ENCODE data around the gene FRMD4A. TPM values are rescaled to one million over a fixed set of nuclear protein-coding genes. Genes with fewer than 3 reads are reported as not detected.

FRMD4A gene
- polyA plus RNA-seq, 1 of the 3 experiments (the other 2 are of a cell fraction) = 37.7 TPM

DNA sequence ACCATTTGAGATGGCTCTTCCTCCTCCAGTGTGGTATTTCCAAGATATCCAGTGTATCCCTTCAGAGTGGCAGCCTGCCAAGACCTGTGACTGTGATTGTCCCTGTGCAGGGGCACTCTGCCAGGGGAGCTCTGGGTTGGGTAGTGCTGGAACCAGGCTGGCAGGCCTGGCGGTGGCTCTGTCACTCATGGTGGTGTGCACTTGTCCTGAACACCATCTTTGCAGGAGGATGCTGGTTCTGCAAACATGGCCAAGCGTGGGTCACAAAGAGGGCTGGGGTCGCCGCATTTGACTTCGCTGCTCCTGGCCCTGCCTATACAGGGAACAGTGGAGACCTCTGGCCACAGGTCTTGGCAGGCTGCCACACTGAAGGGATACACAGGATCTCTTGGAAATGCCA lies 538.7 kb downstream of the FRMD4A start:
- DNase-seq = peak; percentile 71
- TF ChIP-seq NFIC (IDR thresholded peaks at IDR 0.05; ENCODE audit: borderline replicate concordance) (peak; percentile 35; the same call in 1 of the 2 replicates), EP300 (IDR thresholded peaks at IDR 0.05; ENCODE audit: borderline replicate concordance in 1 of 2, low read depth in 1 of 2, low read length in 1 of 2) (peak in 1 of 2 experiments; percentile 34; a peak in 2 of 4 replicates), MXI1 (IDR thresholded peaks at IDR 0.05; ENCODE audit: low read depth, low read length) (peak; percentile 59)
- TF ChIP-seq, protein P1, sequence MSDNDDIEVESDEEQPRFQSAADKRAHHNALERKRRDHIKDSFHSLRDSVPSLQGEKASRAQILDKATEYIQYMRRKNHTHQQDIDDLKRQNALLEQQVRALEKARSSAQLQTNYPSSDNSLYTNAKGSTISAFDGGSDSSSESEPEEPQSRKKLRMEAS (IDR thresholded peaks at IDR 0.05; ENCODE audit: low read depth) = no peak

DNA sequence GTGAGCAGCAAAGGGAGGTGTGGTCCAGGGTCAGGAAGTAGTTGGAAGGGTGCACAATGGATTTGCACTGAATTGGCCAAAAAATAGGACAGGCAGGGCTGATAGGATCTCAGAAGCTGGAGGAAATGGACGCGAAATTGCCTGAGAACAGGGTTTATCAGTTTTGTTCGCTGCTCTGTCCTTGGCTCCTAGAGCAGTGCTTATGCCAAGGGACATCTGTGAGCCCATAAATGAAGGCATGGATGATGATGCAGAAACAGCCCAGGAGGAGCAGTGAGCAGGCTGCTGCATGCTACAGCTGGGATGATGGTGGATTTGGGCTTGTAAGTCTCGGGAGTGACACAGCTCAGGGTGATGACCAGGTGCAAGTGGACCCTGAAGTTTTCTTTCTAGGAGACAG lies 539.2 kb downstream of the FRMD4A start:
- ChIA-PET POLR2A (no interaction called here), CTCF (interaction anchor here (1.0 to 6.2 kb wide), 4 partner anchors 56 to 308 kb away, joined by 3 to 66 read pairs (median 4); no protein-coding TSS in a partner anchor)
- no peak overlapping the region for H3K4me2 ChIP-seq
- H3F3A ChIP-seq (replicated peaks; ENCODE audit: insufficient read depth) = peaks cover 26% of the 10 kb centered on the region
- H3K27ac ChIP-seq (ENCODE audit: low read depth in 2 of 2, low read length in 1 of 2) = peak overlapping the region in 1 of 2 experiments; percentile 91; a peak in 2 of 4 replicates
- H3K9ac ChIP-seq = no peak overlapping the region
- WGBS (ENCODE audit: low lambda C conversion rate) = 59% methylated on average over 4 of the region's 4 CpGs
- no peaks in the 10 kb centered on the region for H3K9me2 ChIP-seq
- TF ChIP-seq JUND (IDR thresholded peaks at IDR 0.05) (no peak), RAD21 (IDR thresholded peaks at IDR 0.05; ENCODE audit: low read length) (0 out of 2 replicates have a peak, but pooled peaks have one; percentile 10), EP300 (IDR thresholded peaks at IDR 0.05; ENCODE audit: borderline replicate concordance in 1 of 2, low read depth in 1 of 2, low read length in 1 of 2) (peak in 1 of 2 experiments; percentile 27; a peak in 1 of 4 replicates), CHD2 (IDR thresholded peaks at IDR 0.05; ENCODE audit: low read length, partially characterized antibody) (peak; percentile 41), RXRA (IDR thresholded peaks at IDR 0.05; ENCODE audit: borderline replicate concordance, low read depth) (no peak)
- H4K20me1 ChIP-seq (ENCODE audit: insufficient read depth) = no peaks in the 10 kb centered on the region
- H3K9me3 ChIP-seq = no peaks in the 10 kb centered on the region
- H3K4me1 ChIP-seq (ENCODE audit: control insufficient read depth in 1 of 2, insufficient read depth in 2 of 2, low read depth in 1 of 2, low read length in 1 of 2) = peaks cover 29 to 42% of the 10 kb centered on the region in 2 experiments
- peaks cover 31 to 35% of the 10 kb centered on the region in 2 experiments for H3K36me3 ChIP-seq (replicated peaks in 1 of 2; ENCODE audit: control insufficient read depth in 1 of 2, insufficient read depth in 2 of 2, low read length in 1 of 2)
- no peaks in the 10 kb centered on the region for H3K27me3 ChIP-seq (ENCODE audit: insufficient read depth)
- DNase-seq = peak; percentile 36
- H3K4me3 ChIP-seq (ENCODE audit: low read depth in 2 of 2, low read length in 1 of 2) = no peak overlapping the region
- H3K79me2 ChIP-seq (ENCODE audit: insufficient read depth) = peaks cover 15% of the 10 kb centered on the region; the same call in 1 of the 2 replicates
- H2AFZ ChIP-seq (ENCODE audit: low read depth) = no peak overlapping the region

More for the DNA sequence above, 538.7 kb downstream of the FRMD4A start:
- H3K9me2 ChIP-seq = no peaks in the 10 kb centered on the region
- no peak overlapping the region for H3K4me2 ChIP-seq
- peaks cover 31 to 35% of the 10 kb centered on the region in 2 experiments for H3K36me3 ChIP-seq (replicated peaks in 1 of 2; ENCODE audit: control insufficient read depth in 1 of 2, insufficient read depth in 2 of 2, low read length in 1 of 2)
- no peaks in the 10 kb centered on the region for H3K27me3 ChIP-seq (ENCODE audit: insufficient read depth)
- H3K79me2 ChIP-seq (ENCODE audit: insufficient read depth) = peaks cover 15% of the 10 kb centered on the region; the same call in 1 of the 2 replicates
- POLR2A ChIA-PET = no interaction called here
- peaks cover 21% of the 10 kb centered on the region for H3F3A ChIP-seq (replicated peaks; ENCODE audit: insufficient read depth)
- H2AFZ ChIP-seq (ENCODE audit: low read depth) = no peak overlapping the region
- CTCF ChIA-PET = interaction anchor here (0.6 to 6.2 kb wide), 3 partner anchors 10 to 300 kb away, joined by 3 to 66 read pairs (median 3); no protein-coding TSS in a partner anchor
- H3K4me1 ChIP-seq (ENCODE audit: control insufficient read depth in 1 of 2, insufficient read depth in 2 of 2, low read depth in 1 of 2, low read length in 1 of 2) = peaks cover 29 to 42% of the 10 kb centered on the region in 2 experiments
- H3K4me3 ChIP-seq (ENCODE audit: low read depth in 2 of 2, low read length in 1 of 2) = no peak overlapping the region
- peak overlapping the region in 1 of 2 experiments; percentile 91; a peak in 2 of 4 replicates for H3K27ac ChIP-seq (ENCODE audit: low read depth in 2 of 2, low read length in 1 of 2)
- no peak overlapping the region for H3K9ac ChIP-seq
- 80% methylated on average over 4 of the region's 5 CpGs for WGBS (ENCODE audit: low lambda C conversion rate)
- no peaks in the 10 kb centered on the region for H3K9me3 ChIP-seq
- no peaks in the 10 kb centered on the region for H4K20me1 ChIP-seq (ENCODE audit: insufficient read depth)

DNA sequence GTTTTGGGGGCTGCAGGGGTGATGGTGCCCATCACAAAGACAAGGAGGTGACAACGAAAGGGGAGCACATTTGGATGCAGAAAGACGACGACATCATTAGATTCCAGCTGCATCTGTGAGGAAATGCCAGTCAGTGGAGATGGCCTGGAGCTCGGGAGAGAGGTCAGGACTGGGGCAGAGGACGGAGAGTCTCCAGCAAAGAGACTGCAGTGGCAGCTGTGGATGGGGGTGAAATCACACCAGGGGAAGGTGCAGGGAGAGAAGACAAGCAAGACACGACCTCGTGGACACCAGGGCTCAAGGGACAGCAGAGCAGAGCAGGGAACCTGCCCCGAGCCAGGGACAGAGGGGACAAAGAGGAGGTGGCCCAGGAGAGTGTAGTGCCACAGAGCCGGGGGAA lies 540.5 kb downstream of the FRMD4A start:
- ChIA-PET POLR2A (interaction anchor here (0.9 kb wide), 1 partner anchor 58 kb away, joined by 3 read pairs; no protein-coding TSS in a partner anchor), CTCF (interaction anchor here (0.6 to 6.2 kb wide), 9 partner anchors 13 to 1419 kb away, joined by 3 to 66 read pairs (median 3); no protein-coding TSS in a partner anchor)
- H3K27me3 ChIP-seq (ENCODE audit: insufficient read depth) = no peaks in the 10 kb centered on the region
- DNase-seq = no peak
- no peaks in the 10 kb centered on the region for H4K20me1 ChIP-seq (ENCODE audit: insufficient read depth)
- H3K36me3 ChIP-seq (replicated peaks in 1 of 2; ENCODE audit: control insufficient read depth in 1 of 2, insufficient read depth in 2 of 2, low read length in 1 of 2) = peaks cover 18 to 23% of the 10 kb centered on the region in 2 experiments
- H3K4me2 ChIP-seq = no peak overlapping the region
- no peaks in the 10 kb centered on the region for H3K9me2 ChIP-seq
- H3K27ac ChIP-seq (ENCODE audit: low read depth in 2 of 2, low read length in 1 of 2) = peak overlapping the region; percentile 17 to 91; a peak in 2 of 4 replicates
- peaks cover 20% of the 10 kb centered on the region; the same call in 1 of the 2 replicates for H3K79me2 ChIP-seq (ENCODE audit: insufficient read depth)
- WGBS (ENCODE audit: low lambda C conversion rate) = 66% methylated on average over 9 of the region's 9 CpGs
- peaks cover 27% of the 10 kb centered on the region for H3F3A ChIP-seq (replicated peaks; ENCODE audit: insufficient read depth)
- no peaks in the 10 kb centered on the region for H3K9me3 ChIP-seq
- no peak overlapping the region for H3K9ac ChIP-seq
- H3K4me1 ChIP-seq (ENCODE audit: control insufficient read depth in 1 of 2, insufficient read depth in 2 of 2, low read depth in 1 of 2, low read length in 1 of 2) = peaks cover 24 to 42% of the 10 kb centered on the region in 2 experiments
- no peak overlapping the region for H2AFZ ChIP-seq (ENCODE audit: low read depth)
- no peak overlapping the region for H3K4me3 ChIP-seq (ENCODE audit: low read depth in 2 of 2, low read length in 1 of 2)
- TF ChIP-seq YY1 (IDR thresholded peaks at IDR 0.05; ENCODE audit: low read depth) = no peak
- TF ChIP-seq FOSL2 (IDR thresholded peaks at IDR 0.05; ENCODE audit: borderline replicate concordance, low read depth) = no peak
- TF ChIP-seq JUND (IDR thresholded peaks at IDR 0.05) = no peak
- TF ChIP-seq, protein P2, sequence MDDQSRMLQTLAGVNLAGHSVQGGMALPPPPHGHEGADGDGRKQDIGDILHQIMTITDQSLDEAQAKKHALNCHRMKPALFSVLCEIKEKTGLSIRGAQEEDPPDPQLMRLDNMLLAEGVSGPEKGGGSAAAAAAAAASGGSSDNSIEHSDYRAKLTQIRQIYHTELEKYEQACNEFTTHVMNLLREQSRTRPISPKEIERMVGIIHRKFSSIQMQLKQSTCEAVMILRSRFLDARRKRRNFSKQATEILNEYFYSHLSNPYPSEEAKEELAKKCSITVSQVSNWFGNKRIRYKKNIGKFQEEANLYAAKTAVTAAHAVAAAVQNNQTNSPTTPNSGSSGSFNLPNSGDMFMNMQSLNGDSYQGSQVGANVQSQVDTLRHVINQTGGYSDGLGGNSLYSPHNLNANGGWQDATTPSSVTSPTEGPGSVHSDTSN (IDR thresholded peaks at IDR 0.05) = no peak
- TF ChIP-seq, protein P3, sequence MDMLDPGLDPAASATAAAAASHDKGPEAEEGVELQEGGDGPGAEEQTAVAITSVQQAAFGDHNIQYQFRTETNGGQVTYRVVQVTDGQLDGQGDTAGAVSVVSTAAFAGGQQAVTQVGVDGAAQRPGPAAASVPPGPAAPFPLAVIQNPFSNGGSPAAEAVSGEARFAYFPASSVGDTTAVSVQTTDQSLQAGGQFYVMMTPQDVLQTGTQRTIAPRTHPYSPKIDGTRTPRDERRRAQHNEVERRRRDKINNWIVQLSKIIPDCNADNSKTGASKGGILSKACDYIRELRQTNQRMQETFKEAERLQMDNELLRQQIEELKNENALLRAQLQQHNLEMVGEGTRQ (IDR thresholded peaks at IDR 0.05; ENCODE audit: borderline replicate concordance, low read depth, low read length) = no peak
- TF ChIP-seq RFX5 (IDR thresholded peaks at IDR 0.05; ENCODE audit: low read length) = no peak
- TF ChIP-seq MXI1 (IDR thresholded peaks at IDR 0.05; ENCODE audit: low read depth, low read length) = no peak
- no peak for TF ChIP-seq CHD2 (IDR thresholded peaks at IDR 0.05; ENCODE audit: low read length, partially characterized antibody)
- no peak for TF ChIP-seq FOXJ3 (CRISPR knock-in tag; IDR thresholded peaks at IDR 0.05)
- no peak for TF ChIP-seq SMC3 (IDR thresholded peaks at IDR 0.05; ENCODE audit: low read depth, low read length)
- no peak for TF ChIP-seq NFIC (IDR thresholded peaks at IDR 0.05; ENCODE audit: borderline replicate concordance)
- TF ChIP-seq GATA2 (CRISPR knock-in tag; IDR thresholded peaks at IDR 0.05) = no peak
- TF ChIP-seq RCOR1 (IDR thresholded peaks at IDR 0.05; ENCODE audit: low read length) = no peak
